K562 (cell line): Measurements from ENCODE around the gene THAP8. TPM values are rescaled to one million over a fixed set of nuclear protein-coding genes. Genes with fewer than 3 reads are reported as not detected.
A peak's percentile ranks its signal among the peaks of the same experiment; 100 is the strongest.

ENCODE experiments used
- BACH1 ChIP-seq: fragments of 200-800 bp; sonication (Bioruptor generic); IDR thresholded peaks from 2 replicates; pipeline ENCODE4 v1.6.1; 2016; ENCODE audit warnings: missing genetic modification characterization, missing compliant biosample characterization
- GATAD2A ChIP-seq: fragments of 450-650 bp; IDR thresholded peaks from 2 replicates; pipeline ENCODE4 v1.6.1; 2017
- HDGF ChIP-seq: fragments of 450-650 bp; IDR thresholded peaks from 2 replicates; pipeline ENCODE4 v1.6.1; 2016
- HEY1 ChIP-seq: fragments of 250-450 bp; sonication (Bioruptor Pico); IDR thresholded peaks from 2 replicates; pipeline ENCODE4 v1.5.0; 2020; ENCODE audit warnings: mild to moderate bottlenecking, moderate library complexity, borderline replicate concordance
- NFE2L1 ChIP-seq: fragments of 450-650 bp; IDR thresholded peaks from 2 replicates; pipeline ENCODE4 v1.6.1; 2016; ENCODE audit warnings: missing genetic modification characterization, low read depth, mild to moderate bottlenecking, missing compliant biosample characterization, moderate library complexity, borderline replicate concordance
- PRDM10 ChIP-seq: fragments of 450-650 bp; IDR thresholded peaks from 2 replicates; pipeline ENCODE4 v1.6.1; 2018; ENCODE audit not compliant: partially characterized antibody
- SLC30A9 ChIP-seq: fragments of 250-450 bp; sonication (Bioruptor Pico); IDR thresholded peaks from 2 replicates; pipeline ENCODE4 v1.8.0; 2022; ENCODE audit warnings: mild to moderate bottlenecking, moderate library complexity
- SMARCA4 ChIP-seq: fragments of 450-650 bp; IDR thresholded peaks from 2 replicates; pipeline ENCODE4 v1.6.1; 2016
- THRAP3 ChIP-seq: fragments of 450-650 bp; IDR thresholded peaks from 2 replicates; pipeline ENCODE4 v1.6.1; 2016; ENCODE audit warnings: mild to moderate bottlenecking, inconsistent platforms, borderline replicate concordance
- U2AF2 ChIP-seq: fragments of 200-400 bp; formaldehyde crosslinking; optimal IDR thresholded peaks from 2 replicates; pipeline ENCODE3; 2017; ENCODE audit warnings: low read depth, mild to moderate bottlenecking, low read length
- YY1 ChIP-seq, 3 experiments: IDR thresholded peaks; 2 replicates each; pipeline ENCODE4 v1.6.1; 2011; ENCODE audit warnings: low read length in 2 of 3, mild to moderate bottlenecking in 2 of 3, moderate library complexity in 2 of 3, borderline replicate concordance in 1 of 3, control low read depth in 1 of 3, low read depth in 1 of 3; ENCODE audit not compliant: insufficient read depth in 3 of 3, insufficient replicate concordance in 2 of 3, control insufficient read depth in 1 of 3, insufficient read length in 1 of 3; ENCODE audit errors: extremely low read depth in 1 of 3
- ZNF3 ChIP-seq: fragments of 250-450 bp; sonication (Bioruptor Pico); IDR thresholded peaks from 2 replicates; pipeline ENCODE4 v1.5.0; 2021; ENCODE audit warnings: mild to moderate bottlenecking, moderate library complexity
- ZNF41 ChIP-seq: fragments of 250-450 bp; sonication (Bioruptor Pico); conservative IDR thresholded peaks from 2 replicates; pipeline ENCODE4 v1.4.0; 2020; ENCODE audit warnings: mild to moderate bottlenecking
- ZNF449 ChIP-seq: fragments of 250-450 bp; sonication (Bioruptor Pico); IDR thresholded peaks from 2 replicates; pipeline ENCODE4 v1.8.0; 2022; ENCODE audit warnings: moderate library complexity, mild to moderate bottlenecking, inconsistent platforms
- ZNF717 ChIP-seq: fragments of 250-450 bp; sonication (Bioruptor Pico); IDR thresholded peaks from 2 replicates; pipeline ENCODE4 v1.5.0; 2021
- ZNF778 ChIP-seq: fragments of 450-650 bp; formaldehyde crosslinking; IDR thresholded peaks from 2 replicates; pipeline ENCODE4 v1.4.0; 2020; ENCODE audit warnings: mild to moderate bottlenecking, moderate library complexity
- polyA plus RNA-seq, 8 experiments: library from polyadenylated mRNA; depleted of rRNA in 4 of 8; stranded (reverse) in 5 of 8; unstranded in 3 of 8; fragments of >200 nt; fragmentation: Nextera tagmentation in 2 of 8; fragmentation: Illumina TruSeq in 1 of 8; extraction: Ambion mirVana in 2 of 8; extraction: Trizol in 1 of 8; gene quantifications; 2 replicates each; pipeline versions ENCODE4 v1.2.1 to v1.2.3, GENCODE V29; 2011 to 2014; ENCODE audit warnings: inconsistent platforms in 1 of 8, missing spikeins in 1 of 8
- total RNA-seq, 7 experiments: library from RNA; depleted of rRNA in 6 of 7; stranded (reverse); fragments of >200 nt in 6 of 7; fragmentation: Illumina TruSeq in 2 of 7; extraction: Trizol in 2 of 7; gene quantifications; 2 replicates each; pipeline versions ENCODE4 v1.2.1 to v1.2.3, GENCODE V29; 2011 to 2021; ENCODE audit warnings: low replicate concordance in 1 of 7
- TF ChIP-seq, protein P1 (sequence below): fragments of 450-650 bp; IDR thresholded peaks from 2 replicates; pipeline ENCODE4 v1.6.1; 2016; ENCODE audit warnings: low read depth, mild to moderate bottlenecking, moderate library complexity

THAP8 gene
- total and polyA plus RNA-seq, 9 of the 15 experiments (the other 6 are each of a cell fraction or from before 2014, with no cell fraction given): 0.11 to 2.0 (median 0.94) TPM

DNA sequence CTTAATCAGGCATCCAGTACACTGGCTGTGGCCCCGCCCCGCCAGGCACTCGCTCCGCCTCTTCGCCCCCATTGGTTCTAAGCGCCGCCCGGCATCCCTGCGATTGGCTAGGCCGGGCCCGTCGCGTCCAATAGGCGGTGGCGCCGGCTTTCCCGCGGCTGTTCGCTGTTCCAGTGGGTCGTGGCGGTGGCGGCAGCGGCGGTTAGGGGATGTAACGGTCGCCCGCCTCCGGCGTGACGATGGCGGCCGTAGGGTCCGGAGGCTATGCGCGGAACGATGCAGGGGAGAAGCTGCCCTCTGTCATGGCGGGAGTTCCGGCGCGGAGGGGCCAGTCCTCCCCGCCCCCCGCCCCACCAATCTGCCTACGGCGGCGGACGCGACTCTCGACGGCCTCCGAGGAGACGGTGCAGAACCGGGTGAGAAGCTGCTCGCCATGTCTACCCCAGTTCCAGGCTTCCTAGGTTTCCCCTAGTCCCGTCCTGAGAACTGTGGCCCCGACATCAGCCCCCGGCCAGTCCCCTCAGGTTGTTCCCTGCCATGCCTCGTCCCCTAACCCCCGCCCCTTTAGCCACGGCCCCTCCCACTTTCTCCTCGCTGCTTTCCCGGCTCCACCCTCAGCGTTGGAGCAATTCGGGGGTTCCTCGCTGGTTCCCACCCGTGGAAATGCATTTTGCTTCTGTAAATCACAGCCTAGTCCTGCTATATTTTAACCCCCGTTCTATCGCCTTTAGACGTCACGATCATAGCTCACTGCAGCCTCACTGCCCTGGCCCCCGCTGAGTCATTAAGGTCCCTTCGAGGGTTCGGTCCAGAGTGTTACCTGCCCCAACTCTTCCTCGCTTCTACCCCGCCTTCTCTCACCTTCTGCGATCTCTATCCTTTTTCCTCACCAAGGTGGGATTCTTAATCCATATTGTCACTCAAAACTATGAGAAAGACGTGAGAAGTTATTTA, 925 bp upstream of the THAP8 start, which contains the start of gene WDR62 (continued):
- no peak for TF ChIP-seq BACH1
- TF ChIP-seq HDGF: no peak
- no peak for TF ChIP-seq ZNF778 (CRISPR knock-in tag)
- TF ChIP-seq GATAD2A: no peak
- TF ChIP-seq SMARCA4: no peak
- TF ChIP-seq, protein P1, sequence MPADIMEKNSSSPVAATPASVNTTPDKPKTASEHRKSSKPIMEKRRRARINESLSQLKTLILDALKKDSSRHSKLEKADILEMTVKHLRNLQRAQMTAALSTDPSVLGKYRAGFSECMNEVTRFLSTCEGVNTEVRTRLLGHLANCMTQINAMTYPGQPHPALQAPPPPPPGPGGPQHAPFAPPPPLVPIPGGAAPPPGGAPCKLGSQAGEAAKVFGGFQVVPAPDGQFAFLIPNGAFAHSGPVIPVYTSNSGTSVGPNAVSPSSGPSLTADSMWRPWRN: no peak
- TF ChIP-seq ZNF3 (CRISPR knock-in tag): no peak
- TF ChIP-seq THRAP3: no peak
- TF ChIP-seq HEY1 (CRISPR knock-in tag): no peak
- TF ChIP-seq NFE2L1 (tag): no peak
- no peak for TF ChIP-seq ZNF717 (CRISPR knock-in tag)
- peak; percentile 11 to 78 (median 37) for TF ChIP-seq YY1 (IDR thresholded peaks at IDR 0.05; ENCODE audit: borderline replicate concordance in 1 of 3, control insufficient read depth in 1 of 3, extremely low read depth in 1 of 3, insufficient read depth in 3 of 3, insufficient read length in 1 of 3, insufficient replicate concordance in 2 of 3, low read depth in 1 of 3, low read length in 2 of 3)
- TF ChIP-seq ZNF449: no peak
- TF ChIP-seq PRDM10: no peak
- TF ChIP-seq ZNF41 (CRISPR knock-in tag): no peak
- TF ChIP-seq U2AF2: no peak
- TF ChIP-seq SLC30A9 (CRISPR knock-in tag): no peak
